Glutamatergic neuron (in vitro differentiated cells): ENCODE results near the gene PLXND1. TPM values are rescaled to one million over a fixed set of nuclear protein-coding genes. Genes with fewer than 3 reads are reported as not detected.
"Not testable (repeated sequence)": the region's sequence is repeated elsewhere in the genome, so short reads cannot be mapped to it uniquely, and the experiment has no call there.

Experiments
- DNase-seq: peaks from one replicate; pipeline ENCODE4 v3.0.0; 2022
- H3K27ac Mint-ChIP-seq: one replicate; pipeline ENCODE4 v1.8.0; 2020; ENCODE audit warnings: mild to moderate bottlenecking, mixed read lengths, inconsistent platforms; ENCODE audit not compliant: unreplicated experiment
- H3K27me3 Mint-ChIP-seq: one replicate; pipeline ENCODE4 v1.8.0; 2020; ENCODE audit warnings: mild to moderate bottlenecking, moderate library complexity, mixed read lengths, inconsistent platforms; ENCODE audit not compliant: unreplicated experiment
- H3K36me3 Mint-ChIP-seq: one replicate; pipeline ENCODE4 v1.8.0; 2020; ENCODE audit warnings: mild to moderate bottlenecking, mixed read lengths, inconsistent platforms; ENCODE audit not compliant: unreplicated experiment
- H3K4me1 Mint-ChIP-seq: one replicate; pipeline ENCODE4 v1.8.0; 2020; ENCODE audit warnings: mild to moderate bottlenecking, low read depth, mixed read lengths, inconsistent platforms; ENCODE audit not compliant: unreplicated experiment
- H3K4me3 Mint-ChIP-seq: one replicate; pipeline ENCODE4 v1.8.0; 2020; ENCODE audit warnings: mild to moderate bottlenecking, mixed read lengths, inconsistent platforms; ENCODE audit not compliant: unreplicated experiment
- H3K9me3 Mint-ChIP-seq: one replicate; pipeline ENCODE4 v1.8.0; 2020; ENCODE audit warnings: mild to moderate bottlenecking, moderate library complexity, mixed read lengths, inconsistent platforms; ENCODE audit not compliant: unreplicated experiment
- total RNA-seq: library from RNA; stranded (reverse); fragmentation: NEBNext Ultra II Directional; extraction: Animal tissue kit (Norgen Biotek cat#: 25700); gene quantifications from one replicate; pipeline ENCODE4 v1.2.1, GENCODE V29; 2021; ENCODE audit not compliant: unreplicated experiment
- TF ChIP-seq, protein P1 (sequence below): fragments of 200-600 bp; sonication (generic); IDR thresholded peaks from one replicate; pipeline ENCODE4 v1.5.0; 2021; ENCODE audit not compliant: partially characterized antibody, unreplicated experiment

The PLXND1 gene
- total RNA-seq, 1 donor from 2014 or later = 72.2 TPM

DNA sequence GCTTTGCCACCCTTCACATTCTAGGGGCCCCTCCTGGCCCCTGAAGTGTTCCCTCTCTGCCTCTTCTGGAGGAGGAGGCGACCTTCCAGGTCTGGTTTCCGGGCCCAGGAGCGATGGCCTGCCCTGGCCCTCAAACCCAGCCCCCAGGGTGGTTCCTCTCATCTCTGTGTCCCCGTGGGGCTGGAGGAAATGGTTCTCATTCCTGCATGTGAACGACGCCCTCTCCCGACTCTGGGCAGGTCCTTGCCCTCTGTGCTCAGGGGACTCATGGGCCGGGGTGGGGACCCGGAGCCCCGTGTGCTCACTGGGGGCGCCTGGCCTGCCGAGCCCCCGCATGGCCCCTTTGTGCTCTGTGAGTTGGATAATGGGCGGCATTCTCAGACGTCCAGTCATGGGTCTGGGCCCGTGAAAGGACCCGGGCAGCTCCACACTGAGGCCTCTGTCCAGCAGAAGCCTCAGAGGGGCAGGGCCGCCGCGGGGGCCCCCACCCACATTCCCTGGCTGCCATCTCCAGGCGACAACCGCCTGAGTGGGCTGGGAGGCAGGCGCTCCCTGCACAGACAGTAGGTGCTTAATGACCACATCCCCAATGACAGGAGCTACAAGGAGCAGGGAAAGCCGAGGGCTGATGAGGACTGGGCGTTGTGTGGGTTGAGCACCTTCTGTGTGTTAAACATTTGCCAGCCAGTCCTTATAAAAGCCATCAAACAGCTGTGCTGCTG is 5.5 kb upstream of the PLXND1 start:
- no peaks in the 10 kb centered on the region for H3K4me1 Mint-ChIP-seq
- peaks cover 7% of the 10 kb centered on the region for H3K27me3 Mint-ChIP-seq
- H3K9me3 Mint-ChIP-seq = peaks cover 5% of the 10 kb centered on the region
- no peak overlapping the region for H3K27ac Mint-ChIP-seq
- TF ChIP-seq, protein P1, sequence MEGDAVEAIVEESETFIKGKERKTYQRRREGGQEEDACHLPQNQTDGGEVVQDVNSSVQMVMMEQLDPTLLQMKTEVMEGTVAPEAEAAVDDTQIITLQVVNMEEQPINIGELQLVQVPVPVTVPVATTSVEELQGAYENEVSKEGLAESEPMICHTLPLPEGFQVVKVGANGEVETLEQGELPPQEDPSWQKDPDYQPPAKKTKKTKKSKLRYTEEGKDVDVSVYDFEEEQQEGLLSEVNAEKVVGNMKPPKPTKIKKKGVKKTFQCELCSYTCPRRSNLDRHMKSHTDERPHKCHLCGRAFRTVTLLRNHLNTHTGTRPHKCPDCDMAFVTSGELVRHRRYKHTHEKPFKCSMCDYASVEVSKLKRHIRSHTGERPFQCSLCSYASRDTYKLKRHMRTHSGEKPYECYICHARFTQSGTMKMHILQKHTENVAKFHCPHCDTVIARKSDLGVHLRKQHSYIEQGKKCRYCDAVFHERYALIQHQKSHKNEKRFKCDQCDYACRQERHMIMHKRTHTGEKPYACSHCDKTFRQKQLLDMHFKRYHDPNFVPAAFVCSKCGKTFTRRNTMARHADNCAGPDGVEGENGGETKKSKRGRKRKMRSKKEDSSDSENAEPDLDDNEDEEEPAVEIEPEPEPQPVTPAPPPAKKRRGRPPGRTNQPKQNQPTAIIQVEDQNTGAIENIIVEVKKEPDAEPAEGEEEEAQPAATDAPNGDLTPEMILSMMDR = no peak
- DNase-seq = no peak
- no peaks in the 10 kb centered on the region for H3K36me3 Mint-ChIP-seq
- H3K4me3 Mint-ChIP-seq = no peak overlapping the region

DNA sequence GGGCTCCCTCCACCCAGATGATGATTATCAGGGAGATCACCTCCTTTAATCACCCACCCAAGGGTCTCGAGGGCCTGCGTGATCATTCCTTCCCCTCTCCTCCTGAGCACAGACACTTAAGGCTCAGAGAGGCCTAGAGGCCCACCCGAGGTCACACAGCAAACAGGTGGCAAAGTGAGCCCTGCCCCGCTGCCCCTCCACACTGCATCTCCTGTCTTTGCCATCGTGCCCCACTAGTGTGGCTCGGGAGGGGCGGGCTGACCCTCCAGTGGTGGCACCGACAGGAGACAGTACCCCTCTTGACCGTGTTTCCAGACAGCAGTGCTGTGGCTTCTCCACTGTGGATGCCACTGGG is 4.9 kb upstream of the PLXND1 start:
- TF ChIP-seq, protein P1 = no peak
- no peak overlapping the region for H3K4me3 Mint-ChIP-seq
- no peak overlapping the region for H3K27ac Mint-ChIP-seq
- no peak for DNase-seq
- no peaks in the 10 kb centered on the region for H3K4me1 Mint-ChIP-seq
- no peaks in the 10 kb centered on the region for H3K36me3 Mint-ChIP-seq
- peaks cover 5% of the 10 kb centered on the region for H3K9me3 Mint-ChIP-seq
- peaks cover 9% of the 10 kb centered on the region for H3K27me3 Mint-ChIP-seq

DNA sequence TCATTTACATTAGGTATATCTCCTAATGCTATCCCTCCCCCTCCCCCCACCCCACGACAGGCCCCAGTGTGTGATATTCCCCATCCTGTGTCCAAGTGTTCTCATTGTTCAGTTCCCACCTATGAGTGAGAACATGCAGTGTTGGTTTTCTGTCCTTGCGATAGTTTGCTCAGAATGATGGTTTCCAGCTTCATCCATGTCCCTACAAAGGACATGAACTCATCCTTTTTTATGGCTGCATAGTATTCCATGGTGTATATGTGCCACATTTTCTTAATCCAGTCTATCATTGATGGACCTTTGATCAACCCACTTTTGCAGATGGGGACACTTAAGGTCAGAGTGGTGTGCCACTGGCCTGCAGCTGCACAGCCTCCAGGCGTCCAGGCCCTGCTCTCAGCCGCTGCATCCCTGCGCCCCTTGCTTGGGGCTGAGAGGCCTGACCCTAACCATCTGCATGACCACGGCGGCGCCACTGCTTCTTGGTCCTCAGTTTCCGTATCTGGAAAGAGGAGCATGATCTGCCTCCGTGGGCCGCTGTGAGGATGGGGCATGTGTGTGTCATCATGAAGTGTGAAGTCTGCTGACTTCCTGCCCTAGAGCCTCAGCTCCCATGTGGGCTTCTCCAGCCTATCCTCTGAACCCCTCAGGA is 4.4 kb upstream of the PLXND1 start:
- H3K27me3 Mint-ChIP-seq, H3K4me1 Mint-ChIP-seq, H3K9me3 Mint-ChIP-seq, H3K36me3 Mint-ChIP-seq, DNase-seq, H3K27ac Mint-ChIP-seq, H3K4me3 Mint-ChIP-seq: not testable (repeated sequence)

DNA sequence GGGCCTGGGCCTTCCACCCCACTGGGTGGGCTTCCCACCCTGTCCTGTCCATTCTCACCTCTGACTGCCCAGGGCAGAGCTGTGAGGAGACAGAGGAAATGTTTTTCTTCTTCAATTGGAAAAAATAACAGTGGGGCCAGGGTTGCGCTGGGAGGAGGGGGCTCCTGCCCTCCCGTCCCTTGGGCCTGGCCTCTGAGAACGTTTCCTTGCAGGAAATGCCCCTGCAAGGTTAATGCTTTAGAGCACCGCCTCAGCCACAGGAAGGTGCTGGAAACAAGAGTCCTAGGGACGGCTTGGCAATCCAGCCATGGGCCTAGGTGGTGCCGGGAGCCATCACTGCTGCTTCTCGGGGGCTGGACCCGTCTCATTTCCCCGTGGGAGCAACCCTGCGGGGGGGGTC is 3.8 kb upstream of the PLXND1 start:
- Mint-ChIP-seq H3K9me3 (peaks cover 5% of the 10 kb centered on the region), H3K4me3 (no peak overlapping the region), H3K36me3 (no peaks in the 10 kb centered on the region), H3K27me3 (peaks cover 8% of the 10 kb centered on the region), H3K27ac (no peak overlapping the region), H3K4me1 (no peaks in the 10 kb centered on the region)
- no peak for DNase-seq
- TF ChIP-seq, protein P1 = no peak

DNA sequence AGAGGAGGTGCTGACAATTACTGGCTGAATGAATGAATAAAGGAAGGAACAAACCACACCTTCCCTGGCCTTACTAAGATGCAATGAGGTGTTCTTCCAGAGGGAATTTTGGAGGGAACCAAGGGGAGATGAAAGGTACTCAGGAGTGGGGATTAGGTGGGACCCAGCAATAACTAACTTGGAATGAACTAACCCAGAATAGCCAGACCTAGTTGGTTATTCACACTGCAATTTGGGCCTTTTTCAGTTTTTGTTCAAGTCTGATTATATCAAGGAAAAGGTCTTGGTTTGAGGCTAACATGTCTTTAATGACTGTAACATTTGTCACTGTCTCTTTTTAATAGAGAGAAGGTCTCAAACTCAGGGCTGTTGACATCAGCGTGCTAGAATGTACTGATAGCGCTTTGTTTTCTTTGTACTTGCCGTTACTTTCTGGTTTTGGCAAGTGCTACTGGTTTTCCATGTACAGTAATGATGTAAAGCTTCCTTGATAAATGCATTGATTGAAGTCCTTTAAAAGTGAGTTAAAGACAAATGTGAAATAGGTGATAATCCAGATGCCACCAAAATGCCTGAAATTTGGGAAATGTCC is 3.2 kb upstream of the PLXND1 start:
- TF ChIP-seq, protein P1 = no peak
- Mint-ChIP-seq H3K27me3 (peaks cover 8% of the 10 kb centered on the region), H3K4me1 (no peaks in the 10 kb centered on the region), H3K36me3 (no peaks in the 10 kb centered on the region), H3K4me3 (no peak overlapping the region), H3K27ac (no peak overlapping the region), H3K9me3 (peaks cover 5% of the 10 kb centered on the region)
- no peak for DNase-seq
